K562 (cell line): Measurements from ENCODE around the gene ORC1. TPM values are rescaled to one million over a fixed set of nuclear protein-coding genes. Genes with fewer than 3 reads are reported as not detected.
A peak's percentile ranks its signal among the peaks of the same experiment; 100 is the strongest.

Source experiments
- ATAC-seq: fragments of 200-7000 bp; cut with Tn5 transposase; 3 replicates; pipeline ENCODE4 v1.9.1; 2020; ENCODE audit warnings: moderate library complexity
- BruUV-seq: library from RNA; stranded (reverse); fragments of 400-500 nt; replicated peaks from 2 replicates; lab custom pipeline; 2021; lab: Mats Ljungman, UMichigan
- CTCF ChIA-PET: fragments of 300-600 bp; formaldehyde crosslinking; extraction: SDS; loops from one replicate; lab custom pipeline; 2021; ENCODE audit warnings: low intra/inter-chr PET ratio; lab: Yijun Ruan, JAX
- POLR2A ChIA-PET: fragments of 300-600, 350-650 bp; sonication (Branson Sonifier 250); formaldehyde crosslinking; extraction: SDS; loops from one replicate; lab custom pipeline; 2021; ENCODE audit warnings: antibody characterized with exemption, inconsistent platforms; lab: Yijun Ruan, JAX
- DNase-seq, 4 experiments: peaks; one replicate each; pipeline versions ENCODE4 v3.0.0 to v3.0.0-alpha.2; 2011 to 2018; ENCODE audit warnings: low spot score in 3 of 4, mixed read lengths in 3 of 4; ENCODE audit errors: extremely low read depth in 1 of 4
- FAIRE-seq: peaks from 2 replicates; lab custom pipeline; 2011; peaks lifted over from hg19 to GRCh38; lab: Jason Lieb, UNC
- H2AFZ ChIP-seq: 2 replicates; pipeline ENCODE4 v1.6.0; 2011; ENCODE audit warnings: low read depth, low read length, control low read depth, inconsistent platforms
- H3K27ac ChIP-seq: fragments of 200-600 bp; 3 replicates; pipeline ENCODE4 v1.8.0; 2011; ENCODE audit warnings: low read depth, mild to moderate bottlenecking, control low read depth, inconsistent platforms, low read length, moderate library complexity, mixed read lengths; ENCODE audit errors: extremely low read depth
- H3K27me3 ChIP-seq, 2 experiments: fragments of 300-600 bp in 1 of 2; 2 replicates in 1 of 2; 3 replicates in 1 of 2; pipeline versions ENCODE4 v1.6.0 to v1.8.0; 2011; ENCODE audit warnings: inconsistent platforms in 2 of 2, low read length in 2 of 2, mild to moderate bottlenecking in 1 of 2, mixed read lengths in 1 of 2, moderate library complexity in 1 of 2; ENCODE audit not compliant: control insufficient read depth in 2 of 2, insufficient read depth in 2 of 2
- H3K36me3 ChIP-seq: fragments of 300-600 bp; 3 replicates; pipeline ENCODE4 v1.8.0; 2011; ENCODE audit warnings: mild to moderate bottlenecking, low read length, inconsistent platforms; ENCODE audit not compliant: control insufficient read depth, insufficient read depth
- H3K4me1 ChIP-seq, 2 experiments: fragments of 200-600 bp in 1 of 2; replicated peaks in 1 of 2; 2 replicates in 1 of 2; 3 replicates in 1 of 2; pipeline versions ENCODE4 v1.5.1 to v1.8.0; 2011; ENCODE audit warnings: inconsistent platforms in 2 of 2, low read length in 2 of 2, mild to moderate bottlenecking in 1 of 2, mixed read lengths in 1 of 2, moderate library complexity in 1 of 2; ENCODE audit not compliant: control insufficient read depth in 2 of 2, insufficient read depth in 2 of 2
- H3K4me2 ChIP-seq: 2 replicates; pipeline ENCODE4 v1.6.1; 2011; ENCODE audit warnings: low read length, control low read depth, inconsistent platforms, mixed read lengths; ENCODE audit not compliant: insufficient read depth
- H3K4me3 ChIP-seq: fragments of 200-600 bp; sonication (generic), shearing (Covaris generic); 2 replicates; pipeline ENCODE4 v1.5.1; 2016; ENCODE audit warnings: control low read depth, inconsistent platforms
- H3K79me2 ChIP-seq: fragments of 200-600 bp; 3 replicates; pipeline ENCODE4 v1.8.0; 2011; ENCODE audit warnings: low read length, inconsistent platforms; ENCODE audit not compliant: control insufficient read depth, insufficient read depth
- H3K9ac ChIP-seq, 2 experiments: 2 replicates each; pipeline versions ENCODE4 v1.6.0 to v1.6.1; 2011; ENCODE audit warnings: low read depth in 2 of 2, low read length in 2 of 2, control low read depth in 1 of 2, inconsistent platforms in 1 of 2, mild to moderate bottlenecking in 1 of 2, mixed read lengths in 1 of 2; ENCODE audit not compliant: insufficient read depth in 1 of 2
- H3K9me1 ChIP-seq: one replicate; pipeline ENCODE4 v1.6.0; 2011; ENCODE audit warnings: inconsistent platforms, mild to moderate bottlenecking, low read length, moderate library complexity; ENCODE audit not compliant: control insufficient read depth, insufficient read depth
- H3K9me3 ChIP-seq: replicated peaks from 2 replicates; pipeline ENCODE4 v1.5.1; 2011; ENCODE audit warnings: low read depth, low read length, inconsistent platforms; ENCODE audit not compliant: control insufficient read depth, insufficient read depth
- H4K20me1 ChIP-seq: replicated peaks from 2 replicates; pipeline ENCODE4 v1.6.1; 2011; ENCODE audit warnings: low read length, inconsistent platforms, mixed read lengths; ENCODE audit not compliant: control insufficient read depth, insufficient read depth
- RAD21 ChIP-seq, 2 experiments: fragments of 250-450 bp in 1 of 2; fragments of 450-650 bp in 1 of 2; sonication (Bioruptor Pico) in 1 of 2; formaldehyde crosslinking in 1 of 2; IDR thresholded peaks in 1 of 2; conservative IDR thresholded peaks in 1 of 2; 2 replicates each; pipeline versions ENCODE4 v1.4.0 to v1.8.0; 2020 to 2022; ENCODE audit warnings: mild to moderate bottlenecking in 2 of 2, moderate library complexity in 1 of 2
- SIN3B ChIP-seq: fragments of 450-650 bp; IDR thresholded peaks from 2 replicates; pipeline ENCODE4 v1.6.1; 2017; ENCODE audit warnings: low read depth, mild to moderate bottlenecking, moderate library complexity
- SREBF1 ChIP-seq: fragments of 150-350 bp; IDR thresholded peaks from 2 replicates; pipeline ENCODE4 v1.6.1; 2014; ENCODE audit warnings: antibody characterized with exemption, low read depth, low read length, borderline replicate concordance
- WGBS: fragments of 100-300 bp; shearing (Covaris generic); methylation state at CpG from one replicate; pipeline ENCODE4 v1.1.6; 2016; ENCODE audit warnings: low coverage, mixed read lengths; ENCODE audit not compliant: insufficient coverage; ENCODE audit errors: missing lambda C conversion rate; 5-methylcytosine and 5-hydroxymethylcytosine counted together
- in situ Hi-C: fragments of 300-500 bp; cut with MboI; formaldehyde crosslinking; loops from 4 replicates; pipeline ENCODE4 v1.15.0; 2018; ENCODE audit warnings: inconsistent platforms, mixed read lengths
- intact Hi-C: fragments of 100-400 bp; cut with micrococcal nuclease; formaldehyde crosslinking; loops from 2 replicates; pipeline ENCODE4 v1.14.2; 2022
- polyA plus RNA-seq, 8 experiments: library from polyadenylated mRNA; depleted of rRNA in 4 of 8; stranded (reverse) in 5 of 8; unstranded in 3 of 8; fragments of >200 nt; fragmentation: Nextera tagmentation in 2 of 8; fragmentation: Illumina TruSeq in 1 of 8; extraction: Ambion mirVana in 2 of 8; extraction: Trizol in 1 of 8; gene quantifications; 2 replicates each; pipeline versions ENCODE4 v1.2.1 to v1.2.3, GENCODE V29; 2011 to 2014; ENCODE audit warnings: inconsistent platforms in 1 of 8, missing spikeins in 1 of 8
- total RNA-seq, 7 experiments: library from RNA; depleted of rRNA in 6 of 7; stranded (reverse); fragments of >200 nt in 6 of 7; fragmentation: Illumina TruSeq in 2 of 7; extraction: Trizol in 2 of 7; gene quantifications; 2 replicates each; pipeline versions ENCODE4 v1.2.1 to v1.2.3, GENCODE V29; 2011 to 2021; ENCODE audit warnings: low replicate concordance in 1 of 7
- TF ChIP-seq, protein P1 (sequence below): fragments of 450-650 bp; IDR thresholded peaks from 2 replicates; pipeline ENCODE4 v1.6.1; 2016; ENCODE audit warnings: mild to moderate bottlenecking

The ORC1 gene
- total and polyA plus RNA-seq, 9 of the 15 experiments (the other 6 are each of a cell fraction or from before 2014, with no cell fraction given) = 26.4 to 91.6 (median 69.7) TPM

DNA sequence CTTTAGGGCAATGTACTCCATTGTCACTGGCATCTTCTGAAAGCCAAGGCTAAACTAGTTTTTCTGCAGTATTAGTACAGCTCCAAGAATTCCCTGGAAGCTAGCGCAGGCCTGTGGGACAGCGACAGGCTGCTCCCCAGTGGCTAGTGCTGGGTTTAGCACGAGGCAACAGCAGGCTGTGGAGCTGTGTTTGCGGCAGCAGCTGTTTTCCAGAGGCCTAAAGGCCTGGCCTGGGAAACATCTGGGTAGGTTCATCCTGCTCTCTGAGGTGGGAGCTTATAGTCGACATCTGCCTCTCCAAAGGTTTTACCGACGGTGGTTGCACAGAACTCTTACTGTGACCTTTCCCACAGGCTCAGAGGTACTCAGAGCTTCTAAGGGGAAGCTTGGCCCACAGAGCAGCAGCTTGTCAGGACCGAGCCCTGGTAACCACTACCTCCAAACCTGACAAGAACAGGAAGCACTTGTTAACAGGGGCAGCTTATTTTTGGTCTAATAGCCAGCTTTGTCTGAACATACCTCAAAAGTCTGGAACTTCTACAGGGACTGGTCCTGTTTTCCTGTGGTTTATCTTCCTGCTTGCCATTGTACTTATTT lies 55.4 kb downstream of the ORC1 start (continued):
- TF ChIP-seq, protein P1, sequence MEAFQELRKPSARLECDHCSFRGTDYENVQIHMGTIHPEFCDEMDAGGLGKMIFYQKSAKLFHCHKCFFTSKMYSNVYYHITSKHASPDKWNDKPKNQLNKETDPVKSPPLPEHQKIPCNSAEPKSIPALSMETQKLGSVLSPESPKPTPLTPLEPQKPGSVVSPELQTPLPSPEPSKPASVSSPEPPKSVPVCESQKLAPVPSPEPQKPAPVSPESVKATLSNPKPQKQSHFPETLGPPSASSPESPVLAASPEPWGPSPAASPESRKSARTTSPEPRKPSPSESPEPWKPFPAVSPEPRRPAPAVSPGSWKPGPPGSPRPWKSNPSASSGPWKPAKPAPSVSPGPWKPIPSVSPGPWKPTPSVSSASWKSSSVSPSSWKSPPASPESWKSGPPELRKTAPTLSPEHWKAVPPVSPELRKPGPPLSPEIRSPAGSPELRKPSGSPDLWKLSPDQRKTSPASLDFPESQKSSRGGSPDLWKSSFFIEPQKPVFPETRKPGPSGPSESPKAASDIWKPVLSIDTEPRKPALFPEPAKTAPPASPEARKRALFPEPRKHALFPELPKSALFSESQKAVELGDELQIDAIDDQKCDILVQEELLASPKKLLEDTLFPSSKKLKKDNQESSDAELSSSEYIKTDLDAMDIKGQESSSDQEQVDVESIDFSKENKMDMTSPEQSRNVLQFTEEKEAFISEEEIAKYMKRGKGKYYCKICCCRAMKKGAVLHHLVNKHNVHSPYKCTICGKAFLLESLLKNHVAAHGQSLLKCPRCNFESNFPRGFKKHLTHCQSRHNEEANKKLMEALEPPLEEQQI = no peak
- peak; percentile 26 to 76 for TF ChIP-seq RAD21 (CRISPR knock-in tag; conservative IDR thresholded peaks at IDR 0.05 in 1 of 2, IDR thresholded peaks at IDR 0.05 in 1 of 2)
- TF ChIP-seq, all 486 proteins: peak for 14

DNA sequence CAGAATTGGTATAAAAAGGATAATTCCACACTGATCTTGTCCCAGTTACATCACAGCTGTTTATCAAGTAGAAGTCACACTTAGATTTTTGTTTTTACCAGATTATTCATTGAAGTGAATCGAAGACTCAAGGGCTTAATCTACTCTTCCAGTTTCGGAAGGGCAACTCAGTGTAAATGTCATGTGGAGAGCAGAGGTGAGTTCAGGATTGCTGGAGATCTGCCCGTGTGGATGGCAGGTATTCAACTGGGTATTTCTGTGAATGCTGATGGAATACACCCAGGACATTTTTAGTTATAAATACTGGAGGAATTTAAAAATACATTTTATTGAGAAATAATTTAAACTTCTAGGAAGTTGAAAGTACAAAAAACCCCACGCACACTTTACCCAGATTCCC lies 57.6 kb downstream of the ORC1 start:
- H2AFZ ChIP-seq = no peak overlapping the region
- intact Hi-C loops = loop anchor here (10.0 kb wide), 1 partner anchor 452 kb away; no protein-coding TSS in a partner anchor
- H3K4me3 ChIP-seq = no peak overlapping the region
- no peaks in the 10 kb centered on the region for H3K9me1 ChIP-seq
- ATAC-seq (no peak), DNase-seq (no peak), FAIRE-seq (no peak)
- H4K20me1 ChIP-seq = no peaks in the 10 kb centered on the region
- no peak for TF ChIP-seq SREBF1
- TF ChIP-seq SIN3B = no peak
- H3K79me2 ChIP-seq = no peaks in the 10 kb centered on the region
- ChIA-PET CTCF (no interaction called here), POLR2A (interaction anchor here (0.9 kb wide), 1 partner anchor 11 kb away, joined by 3 read pairs; no protein-coding TSS in a partner anchor)
- no TSS peak for BruUV-seq
- H3K4me1 ChIP-seq = no peaks in the 10 kb centered on the region
- 77% methylated on average over 4 of the region's 4 CpGs for WGBS
- H3K27ac ChIP-seq = no peak overlapping the region
- H3K27me3 ChIP-seq = no peaks in the 10 kb centered on the region
- no peaks in the 10 kb centered on the region for H3K9me3 ChIP-seq
- in situ Hi-C loops = no loop called here
- no peak overlapping the region for H3K4me2 ChIP-seq
- no peak overlapping the region for H3K9ac ChIP-seq
- H3K36me3 ChIP-seq = peaks cover 5% of the 10 kb centered on the region; the same call in 1 of the 3 replicates
